Endothelial cell of umbilical vein (primary cell): ENCODE results near the gene WDR7. TPM values are rescaled to one million over a fixed set of nuclear protein-coding genes. Genes with fewer than 3 reads are reported as not detected.

Source experiments
- BruUV-seq: library from RNA; stranded (reverse); fragments of 400-500 nt; replicated peaks from 2 replicates; lab custom pipeline; 2021; lab: Mats Ljungman, UMichigan
- CTCF ChIA-PET: fragments of 300-600, 350-600 bp; sonication (Branson Sonifier 250); formaldehyde crosslinking; loops from one replicate; lab custom pipeline; 2021; ENCODE audit warnings: antibody characterized with exemption, inconsistent platforms; lab: Charles Lee
- POLR2A ChIA-PET: fragments of 300-600, 350-600 bp; sonication (Branson Sonifier 250); formaldehyde crosslinking; loops from one replicate; lab custom pipeline; 2021; ENCODE audit warnings: antibody characterized with exemption, inconsistent platforms; lab: Charles Lee
- DNase-seq: peaks from one replicate; pipeline ENCODE4 v3.0.0-alpha.2; 2011; ENCODE audit warnings: low read depth, low spot score
- FAIRE-seq: peaks from 2 replicates; lab custom pipeline; 2011; peaks lifted over from hg19 to GRCh38; lab: Jason Lieb, UNC
- H2AFZ ChIP-seq: 2 replicates; pipeline ENCODE4 v1.6.0; 2012; ENCODE audit warnings: low read depth, low read length, control low read depth, inconsistent platforms
- H3K27ac ChIP-seq: 2 replicates; pipeline ENCODE4 v1.5.1; 2011; ENCODE audit warnings: low read depth, mild to moderate bottlenecking, control low read depth, low read length, moderate library complexity; ENCODE audit not compliant: insufficient read depth
- H3K27me3 ChIP-seq, 2 experiments: 2 replicates each; pipeline versions ENCODE4 v1.6.0 to v1.6.1; 2011; ENCODE audit warnings: low read length in 2 of 2, mixed read lengths in 1 of 2; ENCODE audit not compliant: control insufficient read depth in 2 of 2, insufficient read depth in 2 of 2
- H3K36me3 ChIP-seq, 2 experiments: 2 replicates in 1 of 2; 3 replicates in 1 of 2; pipeline ENCODE4 v1.5.1; 2011; ENCODE audit warnings: low read length in 2 of 2, mild to moderate bottlenecking in 1 of 2, moderate library complexity in 1 of 2; ENCODE audit not compliant: control insufficient read depth in 2 of 2, insufficient read depth in 2 of 2; ENCODE audit errors: extremely low read depth in 1 of 2
- H3K4me1 ChIP-seq: 3 replicates; pipeline ENCODE4 v1.5.1; 2011; ENCODE audit warnings: mild to moderate bottlenecking, low read length; ENCODE audit not compliant: control insufficient read depth, insufficient read depth; ENCODE audit errors: extremely low read depth
- H3K4me2 ChIP-seq: 2 replicates; pipeline ENCODE4 v1.6.1; 2011; ENCODE audit warnings: low read length, control low read depth, mixed read lengths; ENCODE audit not compliant: insufficient read depth
- H3K4me3 ChIP-seq, 3 experiments: fragments of 200-600 bp in 1 of 3; sonication (generic), shearing (Covaris generic) in 1 of 3; replicated peaks in 1 of 3; 2 replicates each; pipeline ENCODE4 v1.5.1; 2011 to 2016; ENCODE audit warnings: control low read depth in 3 of 3, low read length in 3 of 3, mild to moderate bottlenecking in 2 of 3, inconsistent platforms in 1 of 3, low read depth in 1 of 3, moderate library complexity in 1 of 3; ENCODE audit not compliant: insufficient read depth in 1 of 3
- H3K79me2 ChIP-seq: 2 replicates; pipeline ENCODE4 v1.6.0; 2012; ENCODE audit warnings: low read length, inconsistent platforms; ENCODE audit not compliant: control insufficient read depth, insufficient read depth
- H3K9ac ChIP-seq: replicated peaks from 2 replicates; pipeline ENCODE3; 2011; ENCODE audit warnings: low read length, control low read depth; ENCODE audit not compliant: insufficient read depth; ENCODE audit errors: extremely low read depth
- H3K9me1 ChIP-seq: replicated peaks from 3 replicates; pipeline ENCODE4 v1.6.0; 2011; ENCODE audit warnings: mild to moderate bottlenecking, low read length; ENCODE audit not compliant: control insufficient read depth, insufficient read depth; ENCODE audit errors: extremely low read depth
- H3K9me3 ChIP-seq: replicated peaks from 2 replicates; pipeline ENCODE4 v1.5.1; 2012; ENCODE audit warnings: low read length, inconsistent platforms; ENCODE audit not compliant: control insufficient read depth, insufficient read depth
- H4K20me1 ChIP-seq: replicated peaks from 2 replicates; pipeline ENCODE3; 2011; ENCODE audit warnings: mild to moderate bottlenecking, low read length; ENCODE audit not compliant: control insufficient read depth, insufficient read depth; ENCODE audit errors: extremely low read depth
- EZH2 ChIP-seq: IDR thresholded peaks from 2 replicates; pipeline ENCODE4 v1.6.1; 2012; ENCODE audit warnings: borderline replicate concordance, low read depth, mild to moderate bottlenecking, moderate library complexity, low read length, inconsistent platforms; ENCODE audit not compliant: severe bottlenecking
- FOS ChIP-seq: IDR thresholded peaks from 2 replicates; pipeline ENCODE4 v1.6.1; 2011; ENCODE audit warnings: mild to moderate bottlenecking, low read length, moderate library complexity, borderline replicate concordance; ENCODE audit not compliant: insufficient read depth
- GATA2 ChIP-seq: IDR thresholded peaks from 2 replicates; pipeline ENCODE4 v1.7.0; 2011; ENCODE audit warnings: low read depth, mild to moderate bottlenecking, moderate library complexity, mixed read lengths, low read length; ENCODE audit not compliant: insufficient read length, insufficient read depth
- JUN ChIP-seq: IDR thresholded peaks from 2 replicates; pipeline ENCODE4 v1.6.1; 2011; ENCODE audit warnings: borderline replicate concordance, low read depth; ENCODE audit not compliant: insufficient read length, insufficient read depth
- MYC ChIP-seq: IDR thresholded peaks from one replicate; pipeline ENCODE4 v1.6.1; 2011; ENCODE audit warnings: mild to moderate bottlenecking, low read depth, low read length
- POLR2A ChIP-seq: IDR thresholded peaks from 2 replicates; pipeline ENCODE4 v1.6.1; 2012; ENCODE audit warnings: low read depth, mild to moderate bottlenecking, control low read depth, low read length
- POLR2AphosphoS5 ChIP-seq: IDR thresholded peaks from 2 replicates; pipeline ENCODE4 v1.6.1; 2012; ENCODE audit warnings: low read depth, mild to moderate bottlenecking, control low read depth, low read length, moderate library complexity; ENCODE audit not compliant: insufficient read depth
- dilution Hi-C: fragments of 300-500 bp; cut with MboI; formaldehyde crosslinking; loops from one replicate; pipeline ENCODE4 v1.15.0; 2019; ENCODE audit warnings: low sequenced_read_pairs; ENCODE audit not compliant: extremely low pct_ligation_motif_present
- intact Hi-C: fragments of 100-400 bp; cut with micrococcal nuclease; formaldehyde crosslinking; loops from one replicate; pipeline ENCODE4 v1.10.0; 2022
- polyA plus RNA-seq, 4 experiments: library from polyadenylated mRNA; depleted of rRNA in 3 of 4; stranded (reverse) in 3 of 4; unstranded in 1 of 4; fragments of >200 nt; gene quantifications; 2 replicates each; pipeline versions ENCODE4 v1.2.1 to v1.2.3, GENCODE V29; 2011 to 2012; ENCODE audit warnings: missing spikeins in 1 of 4
- total RNA-seq: library from RNA; stranded (reverse); gene quantifications from 2 replicates; pipeline ENCODE4 v1.2.3, GENCODE V29; 2021
- TF ChIP-seq, protein P1 (sequence below): IDR thresholded peaks from 2 replicates; pipeline ENCODE4 v1.6.1; 2011; ENCODE audit not compliant: insufficient read depth, insufficient read length
- TF ChIP-seq, protein P2 (sequence below), 2 donors: IDR thresholded peaks; 1 replicate in 1 of 2; 2 replicates in 1 of 2; pipeline ENCODE4 v1.5.1; 2011; ENCODE audit warnings: low read length in 2 of 2, mild to moderate bottlenecking in 2 of 2, moderate library complexity in 2 of 2, control low read depth in 1 of 2, inconsistent platforms in 1 of 2, low read depth in 1 of 2; ENCODE audit not compliant: insufficient read depth in 1 of 2; ENCODE audit errors: extremely low read depth in 1 of 2

The WDR7 gene
- total and polyA plus RNA-seq, 2 donors (not counting 3 experiments of a cell fraction or from before 2014, with no cell fraction given), result 5.9 to 19.0 TPM

DNA sequence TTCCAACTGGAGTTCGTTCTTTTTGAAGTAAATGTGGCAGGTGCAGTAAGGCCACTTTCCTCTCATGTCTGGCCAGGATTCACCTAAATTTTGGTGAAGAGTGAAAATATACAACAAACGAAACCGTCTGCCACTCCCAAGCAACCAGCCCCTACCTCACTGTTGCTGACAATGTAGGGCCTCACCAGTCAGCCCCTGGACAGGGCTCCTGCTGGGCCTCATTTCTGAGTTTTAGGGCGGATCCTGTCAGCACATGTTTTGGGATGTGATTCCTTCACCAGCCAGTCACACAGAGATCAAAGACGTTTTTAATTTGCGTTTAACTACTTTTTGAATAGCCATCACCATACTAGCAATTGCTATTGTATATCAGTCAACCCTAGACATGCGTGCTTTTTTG, 185.0 kb downstream of the WDR7 start:
- dilution Hi-C loops (no loop called here), intact Hi-C loops (no loop called here)
- TF ChIP-seq POLR2AphosphoS5 (no peak), POLR2A (no peak), JUN (no peak), FOS (no peak), GATA2 (no peak), MYC (no peak), EZH2 (no peak)
- TF ChIP-seq, protein P1, sequence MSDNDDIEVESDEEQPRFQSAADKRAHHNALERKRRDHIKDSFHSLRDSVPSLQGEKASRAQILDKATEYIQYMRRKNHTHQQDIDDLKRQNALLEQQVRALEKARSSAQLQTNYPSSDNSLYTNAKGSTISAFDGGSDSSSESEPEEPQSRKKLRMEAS, result no peak
- TF ChIP-seq, protein P2, sequence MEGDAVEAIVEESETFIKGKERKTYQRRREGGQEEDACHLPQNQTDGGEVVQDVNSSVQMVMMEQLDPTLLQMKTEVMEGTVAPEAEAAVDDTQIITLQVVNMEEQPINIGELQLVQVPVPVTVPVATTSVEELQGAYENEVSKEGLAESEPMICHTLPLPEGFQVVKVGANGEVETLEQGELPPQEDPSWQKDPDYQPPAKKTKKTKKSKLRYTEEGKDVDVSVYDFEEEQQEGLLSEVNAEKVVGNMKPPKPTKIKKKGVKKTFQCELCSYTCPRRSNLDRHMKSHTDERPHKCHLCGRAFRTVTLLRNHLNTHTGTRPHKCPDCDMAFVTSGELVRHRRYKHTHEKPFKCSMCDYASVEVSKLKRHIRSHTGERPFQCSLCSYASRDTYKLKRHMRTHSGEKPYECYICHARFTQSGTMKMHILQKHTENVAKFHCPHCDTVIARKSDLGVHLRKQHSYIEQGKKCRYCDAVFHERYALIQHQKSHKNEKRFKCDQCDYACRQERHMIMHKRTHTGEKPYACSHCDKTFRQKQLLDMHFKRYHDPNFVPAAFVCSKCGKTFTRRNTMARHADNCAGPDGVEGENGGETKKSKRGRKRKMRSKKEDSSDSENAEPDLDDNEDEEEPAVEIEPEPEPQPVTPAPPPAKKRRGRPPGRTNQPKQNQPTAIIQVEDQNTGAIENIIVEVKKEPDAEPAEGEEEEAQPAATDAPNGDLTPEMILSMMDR (IDR thresholded peaks at IDR 0.05; ENCODE audit: extremely low read depth in 1 of 2, insufficient read depth in 1 of 2, low read depth in 1 of 2, low read length in 2 of 2), result no peak
- Histone ChIP-seq H3K4me1 (no peaks in the 10 kb centered on the region), H2AFZ (no peak overlapping the region), H3K9me1 (no peaks in the 10 kb centered on the region), H3K4me3 (no peak overlapping the region), H3K9me3 (no peaks in the 10 kb centered on the region), H3K36me3 (no peaks in the 10 kb centered on the region), H4K20me1 (no peaks in the 10 kb centered on the region), H3K27ac (no peak overlapping the region), H3K27me3 (no peaks in the 10 kb centered on the region), H3K79me2 (no peaks in the 10 kb centered on the region), H3K4me2 (no peak overlapping the region), H3K9ac (no peak overlapping the region)
- ChIA-PET POLR2A (no interaction called here), CTCF (no interaction called here)
- no TSS peak for BruUV-seq
- no peak for DNase-seq
- no peak for FAIRE-seq
